GM21381 (cell line): ENCODE data around the gene GCH1.
"Not testable (repeated sequence)": the region's sequence is repeated elsewhere in the genome, so short reads cannot be mapped to it uniquely, and the experiment has no call there.

Experiments
- ATAC-seq: cut with Tn5 transposase; IDR thresholded peaks from one replicate; pipeline ENCODE4 v1.9.1; 2021; ENCODE audit warnings: mild to moderate bottlenecking, moderate library complexity; ENCODE audit not compliant: unreplicated experiment

Gene GCH1

DNA sequence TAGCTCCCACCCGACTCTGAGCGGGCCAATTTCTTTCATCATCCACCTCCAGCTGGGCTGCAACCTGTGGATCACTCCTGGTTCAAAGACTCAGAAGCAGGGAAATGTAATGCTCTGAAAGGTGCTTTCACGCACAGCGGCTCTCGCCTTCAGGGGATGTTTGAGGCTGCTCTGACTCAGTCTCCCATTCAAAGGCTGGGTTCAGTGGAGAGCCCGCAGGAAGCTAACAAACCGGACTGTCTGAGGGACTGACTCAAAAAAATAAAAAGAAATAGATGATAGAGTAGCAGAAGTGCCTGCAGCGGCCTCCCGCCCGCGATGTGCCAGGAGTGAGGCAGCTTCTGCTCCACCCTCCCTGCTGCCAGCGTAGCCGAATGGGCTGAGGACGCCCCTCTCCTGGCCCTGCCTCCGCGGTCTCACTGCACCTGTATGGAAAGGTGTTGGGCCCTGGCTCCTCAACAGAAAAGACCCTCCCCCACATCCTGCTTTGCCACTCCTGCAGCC lies 98.0 kb downstream of the GCH1 start:
- ATAC-seq = no peak

- no peak for ATAC-seq
These were observed 98.6 kb downstream of the GCH1 start for GRCh38 chr14:54803926-54804537.

DNA sequence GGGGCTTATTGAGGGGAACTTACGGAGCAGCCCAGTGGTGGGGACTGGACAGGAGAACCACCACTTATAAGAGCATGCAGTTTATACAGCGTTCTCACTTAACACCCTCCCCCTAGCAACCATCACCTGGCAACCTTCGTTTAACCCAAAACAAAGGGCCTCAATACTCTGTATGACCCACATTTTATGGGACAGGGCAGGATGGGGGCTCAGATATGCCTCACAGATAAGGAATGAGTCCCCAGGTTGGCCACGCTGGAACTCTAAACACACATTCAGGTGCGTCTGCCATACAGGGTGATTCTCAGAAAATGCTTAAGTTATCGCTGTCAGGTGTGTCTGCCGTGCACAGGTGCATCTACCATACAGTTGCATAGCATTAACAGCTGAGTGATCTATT lies 99.2 kb downstream of the GCH1 start:
- ATAC-seq = no peak

GRCh38 chr14:54801482-54801881 lies 101.1 kb downstream of the GCH1 start:
- not testable (repeated sequence) for ATAC-seq

DNA sequence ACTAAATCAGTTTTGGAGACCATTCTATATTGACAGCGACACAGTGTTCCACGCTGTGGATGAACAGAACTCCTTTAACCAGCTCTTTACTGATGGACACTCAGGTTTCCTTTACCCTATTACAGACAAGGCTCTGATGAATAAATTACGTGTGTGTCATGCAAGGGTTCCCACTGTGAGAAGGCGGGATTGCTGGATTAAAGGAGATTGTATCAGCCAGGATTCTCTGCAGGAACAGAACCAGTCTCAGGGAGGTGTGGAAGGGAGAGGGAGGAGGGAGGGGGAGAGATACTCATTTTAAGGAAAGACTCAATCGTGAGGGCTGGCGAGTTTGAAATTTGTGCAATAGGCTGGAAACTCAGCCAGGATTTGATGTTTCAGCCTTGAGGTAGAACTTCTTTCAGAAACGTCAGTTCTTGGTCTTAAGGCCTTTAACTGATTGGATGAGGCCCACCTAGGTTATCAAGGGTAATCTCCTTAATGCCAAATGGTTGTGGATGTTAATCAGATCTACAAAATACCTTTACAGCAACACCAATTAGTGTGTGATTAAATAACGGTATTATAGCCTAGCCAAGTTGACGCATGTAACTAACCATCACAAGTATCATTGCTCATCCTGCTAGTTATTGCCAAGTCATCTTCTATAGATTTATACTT lies 104.0 kb downstream of the GCH1 start:
- ATAC-seq = no peak

- ATAC-seq = no peak
These were observed 104.6 kb downstream of the GCH1 start for GRCh38 chr14:54797986-54798385.

DNA sequence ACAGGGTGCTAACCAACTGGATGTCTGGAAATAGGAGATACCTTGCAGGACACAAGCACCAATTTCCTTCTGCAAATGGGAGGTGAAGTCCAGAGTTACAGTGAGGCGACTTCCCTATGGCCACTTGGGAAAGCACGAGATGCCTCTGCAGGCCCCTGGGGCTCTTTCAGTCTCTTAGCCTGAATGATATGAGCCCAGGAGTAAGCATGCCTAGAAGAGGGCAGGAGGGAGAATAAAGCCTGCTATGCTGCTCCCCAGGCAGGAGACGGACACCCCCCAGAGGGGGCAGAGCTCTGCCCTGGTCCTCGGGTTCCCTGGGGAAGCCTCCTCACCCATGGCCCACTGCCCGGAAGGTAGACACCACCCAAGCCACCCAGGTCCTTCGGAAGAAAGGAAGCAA lies 105.1 kb downstream of the GCH1 start:
- ATAC-seq = no peak

DNA sequence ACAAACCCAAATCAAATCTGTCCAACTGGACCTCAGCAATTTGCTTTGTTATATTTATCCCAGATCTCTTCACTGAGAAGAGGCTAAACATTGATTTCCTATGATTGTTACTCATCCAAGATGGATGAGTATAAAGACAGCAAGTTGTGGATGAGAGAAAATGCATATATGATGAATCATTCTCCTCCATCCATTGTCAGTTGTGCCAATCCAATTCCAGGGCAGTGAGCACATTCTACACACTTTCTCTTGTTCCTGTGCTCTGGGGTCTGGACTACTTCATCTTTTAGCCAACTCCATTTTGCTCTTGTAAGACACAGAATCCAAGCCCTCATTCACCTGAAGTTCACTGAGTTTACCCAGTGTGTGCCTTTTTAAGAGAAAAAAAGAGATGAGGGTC lies 105.7 kb downstream of the GCH1 start:
- no peak for ATAC-seq

GRCh38 chr14:54794796-54795195 lies 107.8 kb downstream of the GCH1 start:
- ATAC-seq = no peak

DNA sequence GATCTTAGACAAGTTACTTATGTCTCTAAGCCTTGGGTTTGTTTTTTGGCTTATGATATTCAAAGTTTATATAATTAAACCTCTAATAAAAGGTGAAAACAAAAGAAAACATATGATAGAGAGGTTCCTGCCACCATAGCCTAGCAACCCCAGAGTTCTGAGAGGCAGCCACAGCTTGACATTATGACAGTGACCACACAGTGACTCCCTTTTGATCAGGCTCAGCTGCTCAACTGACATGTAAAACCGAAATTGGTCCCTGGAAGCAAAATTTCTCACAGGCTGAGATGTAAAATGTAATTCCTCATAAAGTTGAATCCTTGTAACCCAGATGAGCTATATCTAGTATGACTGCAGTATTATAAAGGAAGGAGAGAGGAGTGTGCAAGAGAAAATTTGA lies 108.5 kb downstream of the GCH1 start:
- no peak for ATAC-seq

GRCh38 chr14:54792288-54792687 lies 110.3 kb downstream of the GCH1 start:
- no peak for ATAC-seq
